MM.1S (cell line): ENCODE data around the gene APPL1.

Source experiments
- EZH2 ChIP-seq: fragments of 300-600 bp; sonication (generic); optimal IDR thresholded peaks from 2 replicates; pipeline ENCODE3; 2017; ENCODE audit warnings: low read depth, mild to moderate bottlenecking, antibody characterized with exemption, low read length, mixed read lengths
- EZH2phosphoT487 ChIP-seq: fragments of 300-600 bp; sonication (generic); IDR thresholded peaks from 2 replicates; pipeline ENCODE4 v1.6.1; 2018; ENCODE audit warnings: antibody characterized with exemption, low read length
- TF ChIP-seq, protein P1 (sequence below): fragments of 300-600 bp; sonication (generic); IDR thresholded peaks from 2 replicates; pipeline ENCODE4 v1.5.1; 2016; ENCODE audit warnings: antibody characterized with exemption, low read length, mixed read lengths

DNA sequence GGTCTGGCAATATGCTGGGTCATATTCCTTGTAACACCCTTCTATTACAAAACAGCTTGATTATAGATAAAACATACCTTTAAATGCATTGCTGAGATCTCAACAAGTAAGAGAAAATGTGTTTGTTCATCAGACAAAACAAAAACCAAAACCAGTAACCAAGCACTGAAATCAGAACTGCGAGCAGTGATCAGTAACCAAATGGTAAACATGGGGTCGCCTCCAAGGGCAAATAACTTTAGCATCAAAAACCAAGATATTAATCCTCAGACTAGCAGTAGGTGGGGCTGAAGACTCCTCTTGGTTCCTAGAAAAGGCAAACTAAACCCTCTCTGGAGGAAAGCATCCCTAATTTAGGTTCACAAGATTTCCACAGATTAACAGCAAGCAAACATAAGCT is 21.1 kb upstream of the APPL1 start:
- TF ChIP-seq, protein P1, sequence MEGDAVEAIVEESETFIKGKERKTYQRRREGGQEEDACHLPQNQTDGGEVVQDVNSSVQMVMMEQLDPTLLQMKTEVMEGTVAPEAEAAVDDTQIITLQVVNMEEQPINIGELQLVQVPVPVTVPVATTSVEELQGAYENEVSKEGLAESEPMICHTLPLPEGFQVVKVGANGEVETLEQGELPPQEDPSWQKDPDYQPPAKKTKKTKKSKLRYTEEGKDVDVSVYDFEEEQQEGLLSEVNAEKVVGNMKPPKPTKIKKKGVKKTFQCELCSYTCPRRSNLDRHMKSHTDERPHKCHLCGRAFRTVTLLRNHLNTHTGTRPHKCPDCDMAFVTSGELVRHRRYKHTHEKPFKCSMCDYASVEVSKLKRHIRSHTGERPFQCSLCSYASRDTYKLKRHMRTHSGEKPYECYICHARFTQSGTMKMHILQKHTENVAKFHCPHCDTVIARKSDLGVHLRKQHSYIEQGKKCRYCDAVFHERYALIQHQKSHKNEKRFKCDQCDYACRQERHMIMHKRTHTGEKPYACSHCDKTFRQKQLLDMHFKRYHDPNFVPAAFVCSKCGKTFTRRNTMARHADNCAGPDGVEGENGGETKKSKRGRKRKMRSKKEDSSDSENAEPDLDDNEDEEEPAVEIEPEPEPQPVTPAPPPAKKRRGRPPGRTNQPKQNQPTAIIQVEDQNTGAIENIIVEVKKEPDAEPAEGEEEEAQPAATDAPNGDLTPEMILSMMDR = no peak
- TF ChIP-seq EZH2phosphoT487 (no peak), EZH2 (no peak)
